ENCODE measurements around the gene CAMK4.
A peak's percentile ranks its signal among the peaks of the same experiment; 100 is the strongest.

CAMK4 gene

GRCh38 chr5:111507276-111507675, 283.1 kb downstream of the CAMK4 start:
- no peak for DNase-seq

- peak; percentile 19 for DNase-seq
Measured at GRCh38 chr5:111509119-111509518, 284.9 kb downstream of the CAMK4 start.

- no peak for DNase-seq
Measured at GRCh38 chr5:111511174-111511830, 287.1 kb downstream of the CAMK4 start.

GRCh38 chr5:111511831-111512374, 287.7 kb downstream of the CAMK4 start:
- DNase-seq, result no peak

- peak; percentile 96 for DNase-seq
Measured at GRCh38 chr5:111512375-111513130, 288.4 kb downstream of the CAMK4 start, which contains the start of gene STARD4. Gene STARD4, minus strand, starts transcription at chr5:111512535. Its CDS starts 5,102 bp downstream, at chr5:111507433.

GRCh38 chr5:111513131-111513520, 288.9 kb downstream of the CAMK4 start:
- DNase-seq, result no peak

GRCh38 chr5:111514087-111514486, 289.9 kb downstream of the CAMK4 start:
- no peak for DNase-seq

GRCh38 chr5:111517853-111518501, 293.8 kb downstream of the CAMK4 start:
- no peak for DNase-seq

GRCh38 chr5:111518777-111519176, 294.6 kb downstream of the CAMK4 start:
- DNase-seq, result no peak

GRCh38 chr5:111520908-111521307, 296.7 kb downstream of the CAMK4 start:
- DNase-seq, result no peak

GRCh38 chr5:111528056-111528455, 303.9 kb downstream of the CAMK4 start:
- no peak for DNase-seq

- peak; percentile 90 for DNase-seq
Measured at GRCh38 chr5:111530298-111530740, 306.1 kb downstream of the CAMK4 start.

- DNase-seq, result no peak
Measured at GRCh38 chr5:111532886-111533582, 308.9 kb downstream of the CAMK4 start.

GRCh38 chr5:111535879-111536549, 311.8 kb downstream of the CAMK4 start:
- no peak for DNase-seq

- DNase-seq, result no peak
Measured at GRCh38 chr5:111537141-111538024, 313.2 kb downstream of the CAMK4 start.
